Right lobe of liver (tissue), 6 donors: ENCODE results near the gene PTPRM. TPM values are rescaled to one million over a fixed set of nuclear protein-coding genes. Genes with fewer than 3 reads are reported as not detected.
A peak's percentile ranks its signal among the peaks of the same experiment; 100 is the strongest.

Source experiments
- ATAC-seq, 4 donors: fragments of 200-7000 bp; cut with Tn5 transposase; one replicate each; pipeline ENCODE4 v1.9.1; 2020; ENCODE audit warnings: mild to moderate bottlenecking in 4 of 4, moderate library complexity in 4 of 4
- DNase-seq, 3 donors: peaks; one replicate each; pipeline ENCODE4 v3.0.0-alpha.2; 2020
- H3K27ac ChIP-seq, 3 donors: fragments of 200-600 bp; one replicate each; pipeline ENCODE4 v1.8.0; 2022
- H3K27me3 ChIP-seq, 2 donors: fragments of 200-600 bp; one replicate each; pipeline ENCODE4 v1.8.0; 2022
- H3K36me3 ChIP-seq, 4 donors: fragments of 200-600 bp; sonication (generic) in 1 of 4; one replicate each; pipeline versions ENCODE4 v1.5.1 to v1.8.0; 2017 to 2022; ENCODE audit warnings: control low read depth in 1 of 4
- H3K4me1 ChIP-seq, 4 donors: fragments of 200-600 bp; sonication (generic) in 1 of 4; one replicate each; pipeline versions ENCODE4 v1.5.1 to v1.8.0; 2017 to 2022; ENCODE audit warnings: control low read depth in 1 of 4
- H3K4me3 ChIP-seq, 3 donors: fragments of 200-600 bp; one replicate each; pipeline ENCODE4 v1.8.0; 2022
- H3K9me3 ChIP-seq, 4 donors: fragments of 200-600 bp; sonication (generic) in 1 of 4; one replicate each; pipeline versions ENCODE4 v1.5.1 to v1.8.0; 2017 to 2022; ENCODE audit warnings: control low read depth in 1 of 4
- CTCF ChIP-seq, 4 donors: fragments of 200-600 bp in 3 of 4; fragments of 450-650 bp in 1 of 4; IDR thresholded peaks; one replicate each; pipeline versions ENCODE4 v1.5.1 to v1.8.0; 2016 to 2022; ENCODE audit warnings: antibody characterized with exemption in 4 of 4, mild to moderate bottlenecking in 2 of 4
- POLR2A ChIP-seq: fragments of 450-650 bp; IDR thresholded peaks from one replicate; pipeline ENCODE4 v1.6.1; 2017; ENCODE audit warnings: antibody characterized with exemption, mild to moderate bottlenecking
- WGBS: methylation state at CpG from one replicate; pipeline ENCODE4 v1.1.6; 2018; ENCODE audit warnings: low coverage, low lambda C conversion rate; ENCODE audit not compliant: insufficient coverage; ENCODE audit errors: missing lambda C conversion rate; 5-methylcytosine and 5-hydroxymethylcytosine counted together
- intact Hi-C, 2 donors: fragments of 100-400 bp; cut with DNase I; formaldehyde crosslinking; loops; one replicate each; pipeline versions ENCODE4 v1.11.2 to v1.14.1; 2022
- total RNA-seq, 6 experiments: library from RNA; depleted of rRNA in 2 of 6; stranded (reverse); fragments of >200 nt in 2 of 6; fragmentation: NEBNext Ultra II Directional in 3 of 6; extraction: Animal tissue kit (Norgen Biotek cat#: 25700) in 3 of 6; gene quantifications; one replicate each; pipeline versions ENCODE4 v1.1.0 to v1.2.4, GENCODE V29; 2016 to 2023
- donor health status: DM: no; HTN: yes; CAD: no.
- donor health status: DM: no; HTN: no; CAD: no.
- donor health status: DM: no; HTN: no; CAD: no.
- donor health status: DM: no; HTN: yes; CAD: no.
- donor health status: DM: no; HTN: yes; CAD: no.

The PTPRM gene
- total RNA-seq, 6 experiments from 2014 or later: 15.1 to 45.7 (median 26.5) TPM

DNA sequence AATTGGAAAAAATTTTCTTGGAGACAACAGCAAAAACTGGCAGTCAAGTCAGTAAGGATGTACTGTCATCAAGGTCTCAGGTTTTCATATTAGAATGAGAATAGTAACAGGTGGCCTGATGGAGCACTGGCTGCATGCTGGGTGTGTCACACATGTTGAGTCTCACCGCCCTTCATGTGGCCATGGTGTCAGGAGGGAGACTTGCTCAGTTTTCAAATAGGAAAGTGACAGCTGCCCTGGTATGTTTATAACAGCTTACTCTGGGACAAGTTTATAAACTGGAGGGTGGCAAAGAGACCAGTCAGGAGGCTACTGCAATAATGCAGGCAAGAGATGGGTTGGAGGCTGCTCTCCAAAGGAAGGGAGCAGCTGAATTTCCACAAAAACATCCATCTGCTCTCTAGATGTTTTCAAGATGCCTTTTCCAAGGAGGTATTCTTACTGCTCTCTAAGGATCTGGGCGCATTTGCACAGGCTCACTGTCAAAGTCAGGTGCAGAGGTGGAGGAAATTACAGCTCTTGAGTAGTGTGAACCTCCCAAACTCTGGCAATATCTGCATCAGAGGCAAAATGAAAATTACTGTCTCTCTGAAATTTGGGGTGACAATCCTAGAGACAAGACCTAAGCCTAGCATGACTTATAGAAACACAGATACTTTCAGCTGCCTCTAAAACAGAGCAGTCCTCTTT is 720.2 kb downstream of the PTPRM start:
- Histone ChIP-seq H3K27me3 (no peaks in the 10 kb centered on the region), H3K4me3 (no peak overlapping the region), H3K9me3 (no peaks in the 10 kb centered on the region), H3K4me1 (peaks cover 0 to 10% (median 0%) of the 10 kb centered on the region in 4 donors), H3K27ac (no peak overlapping the region), H3K36me3 (no peaks in the 10 kb centered on the region)
- no peak for TF ChIP-seq POLR2A
- TF ChIP-seq CTCF (IDR thresholded peaks at IDR 0.05): no peak
- 100% methylated on average over 1 of the region's 2 CpGs for WGBS
- ATAC-seq (no peak), DNase-seq (no peak)
- intact Hi-C loops: no loop called here

GRCh38 chr18:8288472-8289195 is 721.5 kb downstream of the PTPRM start:
- DNase-seq (peak; percentile 77 to 93 (median 86)), ATAC-seq (peak; percentile 95 to 99 (median 98))
- WGBS: 88% methylated on average over 5 of the region's 8 CpGs
- H3K27ac ChIP-seq: no peak overlapping the region
- H3K27me3 ChIP-seq: no peaks in the 10 kb centered on the region
- H3K36me3 ChIP-seq: no peaks in the 10 kb centered on the region
- H3K4me1 ChIP-seq: peaks cover 0 to 10% (median 0%) of the 10 kb centered on the region in 4 donors
- no peak overlapping the region for H3K4me3 ChIP-seq
- peak in 3 of 4 donors; percentile 4 to 17 (median 7) for TF ChIP-seq CTCF (IDR thresholded peaks at IDR 0.05)
- no peak for TF ChIP-seq POLR2A
- no peaks in the 10 kb centered on the region for H3K9me3 ChIP-seq
- intact Hi-C loops: no loop called here

GRCh38 chr18:8290435-8290834 is 723.3 kb downstream of the PTPRM start:
- no peak overlapping the region for H3K27ac ChIP-seq
- ATAC-seq (no peak), DNase-seq (no peak)
- no peaks in the 10 kb centered on the region for H3K36me3 ChIP-seq
- peaks cover 0 to 4% (median 0%) of the 10 kb centered on the region in 4 donors for H3K4me1 ChIP-seq
- TF ChIP-seq POLR2A (no peak), CTCF (IDR thresholded peaks at IDR 0.05) (no peak)
- no peaks in the 10 kb centered on the region for H3K27me3 ChIP-seq
- H3K9me3 ChIP-seq: no peaks in the 10 kb centered on the region
- intact Hi-C loops: no loop called here
- H3K4me3 ChIP-seq: no peak overlapping the region
- WGBS: 56% methylated on average over 3 of the region's 3 CpGs

GRCh38 chr18:8290913-8291312 is 723.8 kb downstream of the PTPRM start:
- no peaks in the 10 kb centered on the region for H3K27me3 ChIP-seq
- no peak for ATAC-seq
- no peak overlapping the region for H3K27ac ChIP-seq
- H3K4me3 ChIP-seq: no peak overlapping the region
- no peaks in the 10 kb centered on the region for H3K36me3 ChIP-seq
- no peak for TF ChIP-seq POLR2A
- TF ChIP-seq CTCF (IDR thresholded peaks at IDR 0.05): no peak
- peaks cover 0 to 4% (median 0%) of the 10 kb centered on the region in 4 donors for H3K4me1 ChIP-seq
- intact Hi-C loops: no loop called here
- WGBS: 63% methylated on average over 1 of the region's 1 CpG
- DNase-seq: no peak
- H3K9me3 ChIP-seq: no peaks in the 10 kb centered on the region
